ENCODE data around the gene RYR3.

GRCh38 chr15:33320017-33320416, 9.2 kb downstream of the RYR3 start:
- TF ChIP-seq CTCF (IDR thresholded peaks at IDR 0.05) = no peak
- no peak for TF ChIP-seq POLR2A (IDR thresholded peaks at IDR 0.05)
